HG02943 (cell line): ENCODE data around the gene POSTN.
"Not testable (repeated sequence)": the region's sequence is repeated elsewhere in the genome, so short reads cannot be mapped to it uniquely, and the experiment has no call there.

ENCODE experiments used
- ATAC-seq: cut with Tn5 transposase; IDR thresholded peaks from one replicate; pipeline ENCODE4 v1.9.1; 2021; ENCODE audit warnings: mild to moderate bottlenecking, low read depth, moderate library complexity; ENCODE audit not compliant: unreplicated experiment

The POSTN gene

DNA sequence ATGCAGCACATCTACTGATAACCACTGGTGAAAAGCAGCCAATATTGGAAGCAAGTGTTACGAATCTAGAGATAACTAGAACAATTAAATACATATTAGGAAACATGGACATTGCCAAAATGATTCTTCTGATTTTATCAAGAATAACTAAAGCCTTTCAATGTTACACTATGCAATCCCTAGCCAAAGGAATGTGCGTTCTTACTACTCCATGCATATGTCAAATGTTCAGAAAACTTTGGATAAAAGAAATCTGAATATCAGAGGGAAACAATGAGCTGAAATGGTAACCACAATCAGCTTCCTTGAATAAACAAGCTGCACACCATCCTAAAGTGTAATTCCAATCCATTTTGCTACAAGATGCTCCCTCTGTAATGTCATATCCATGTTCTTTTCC is 951 bp upstream of the POSTN start:
- no peak for ATAC-seq

DNA sequence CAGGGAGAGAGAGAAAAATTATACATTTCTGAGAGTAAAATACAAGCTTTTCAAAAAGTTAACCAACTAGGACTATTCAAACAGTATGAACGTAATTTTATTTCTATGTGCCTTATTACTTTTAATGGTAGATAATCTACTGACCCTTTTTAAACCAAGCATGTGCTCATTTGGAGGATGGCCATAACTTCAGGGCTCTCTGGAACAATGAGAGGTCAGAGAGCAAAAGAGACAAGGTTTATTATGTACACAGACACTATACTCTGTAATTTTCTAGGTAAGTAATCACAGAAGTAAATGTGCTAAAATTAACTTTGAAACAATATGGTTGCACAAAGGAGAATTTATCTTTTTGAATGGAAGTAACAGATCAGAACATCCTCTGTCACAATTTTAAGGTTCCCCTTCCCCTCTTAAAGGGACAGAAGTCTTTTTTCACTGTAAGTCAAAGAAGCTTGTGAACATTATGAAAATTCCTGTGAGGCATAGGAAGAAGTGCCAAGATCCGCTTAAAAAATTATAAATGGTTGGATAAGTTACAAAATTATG is 1.0 kb downstream of the POSTN start:
- no peak for ATAC-seq

DNA sequence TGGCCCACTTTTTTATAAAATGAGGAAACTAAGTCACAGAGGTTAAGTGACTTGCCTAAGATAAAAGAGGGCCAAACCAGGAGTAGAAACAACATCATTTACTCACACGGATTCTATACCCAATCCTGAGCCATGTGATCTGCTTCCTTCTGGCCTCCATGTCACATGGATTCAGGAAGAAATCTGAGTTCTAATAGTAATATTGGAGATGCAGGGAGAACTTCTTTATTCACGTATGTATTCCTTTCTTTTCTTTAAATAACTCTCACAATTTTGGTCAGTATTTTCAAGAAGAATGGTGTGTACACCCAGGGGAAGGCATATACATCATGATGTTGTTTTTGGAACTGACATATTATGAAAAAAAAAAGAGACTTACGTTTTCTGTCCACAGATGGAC is 1.8 kb downstream of the POSTN start:
- no peak for ATAC-seq

DNA sequence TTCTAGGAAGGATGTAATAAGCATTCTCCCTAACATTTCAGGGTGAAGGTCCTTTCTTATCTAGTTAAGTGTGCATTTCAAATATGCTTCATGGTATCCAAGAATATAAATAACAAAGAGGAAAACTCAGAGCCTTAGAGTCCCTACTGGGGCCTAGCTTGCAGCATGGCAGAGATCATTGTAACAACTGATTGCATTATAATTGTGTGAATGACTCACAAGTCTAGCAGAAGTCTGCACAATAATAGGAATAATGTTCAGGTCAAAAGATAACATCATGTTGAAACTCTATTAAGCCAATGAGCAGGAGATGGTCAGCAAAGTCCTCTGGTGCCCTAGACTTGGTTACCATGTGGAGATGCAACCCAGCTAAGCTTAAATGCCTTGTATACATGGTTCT is 3.4 kb downstream of the POSTN start:
- no peak for ATAC-seq

DNA sequence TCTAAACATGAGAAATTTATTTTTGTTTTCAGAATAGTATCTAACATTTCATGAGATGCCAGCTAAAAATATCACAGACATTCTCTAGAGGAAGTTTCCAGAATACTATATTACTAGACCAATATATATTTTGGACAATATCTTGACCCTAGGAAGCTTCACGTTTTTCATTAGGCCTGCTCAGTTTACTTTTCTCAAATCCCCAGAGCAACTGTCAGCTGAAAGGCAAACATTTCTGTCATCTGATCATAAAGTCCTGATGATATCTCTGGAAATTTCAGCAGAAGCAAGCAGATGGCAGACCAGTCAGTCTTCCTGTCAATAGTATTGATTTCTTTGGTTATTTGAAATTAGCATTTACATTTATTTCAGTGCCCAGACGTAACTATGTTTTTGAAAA is 4.0 kb downstream of the POSTN start:
- no peak for ATAC-seq

DNA sequence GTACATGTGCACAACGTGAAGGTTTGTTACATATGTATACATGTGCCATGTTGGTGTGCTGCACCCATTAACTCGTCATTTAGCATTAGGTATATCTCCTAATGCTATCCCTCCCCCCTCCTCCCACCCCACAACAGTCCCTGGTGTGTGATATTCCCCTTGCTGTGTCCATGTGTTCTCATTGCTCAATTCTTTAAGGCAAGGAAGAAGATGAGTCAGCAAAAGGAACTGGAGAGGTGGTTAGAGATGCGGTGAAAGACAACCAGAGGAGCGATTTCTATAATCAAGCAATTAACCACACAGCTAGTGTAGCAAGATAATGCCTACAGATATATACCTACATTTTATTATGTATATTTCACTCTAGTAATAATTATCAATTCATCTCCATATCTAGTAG is 9.2 kb downstream of the POSTN start:
- ATAC-seq, result not testable (repeated sequence)

DNA sequence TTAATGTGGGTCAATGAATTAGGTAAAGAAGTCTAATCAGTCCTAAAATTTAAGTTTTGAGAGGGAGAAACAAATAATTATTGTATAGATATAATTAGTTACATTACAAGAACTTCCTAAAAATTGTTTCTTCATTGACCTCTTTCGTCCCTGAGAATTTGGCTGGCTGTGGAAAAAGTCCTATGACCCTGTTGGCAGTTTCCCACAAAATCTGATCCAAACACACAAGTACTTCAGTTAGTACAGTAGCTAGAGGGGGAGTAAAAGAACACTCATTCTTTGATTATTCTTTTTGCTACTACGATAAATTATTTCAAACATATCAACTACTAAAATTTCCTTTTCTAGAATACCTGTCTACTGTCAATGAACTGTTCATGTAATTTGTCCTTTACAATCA is 11.3 kb downstream of the POSTN start:
- no peak for ATAC-seq

DNA sequence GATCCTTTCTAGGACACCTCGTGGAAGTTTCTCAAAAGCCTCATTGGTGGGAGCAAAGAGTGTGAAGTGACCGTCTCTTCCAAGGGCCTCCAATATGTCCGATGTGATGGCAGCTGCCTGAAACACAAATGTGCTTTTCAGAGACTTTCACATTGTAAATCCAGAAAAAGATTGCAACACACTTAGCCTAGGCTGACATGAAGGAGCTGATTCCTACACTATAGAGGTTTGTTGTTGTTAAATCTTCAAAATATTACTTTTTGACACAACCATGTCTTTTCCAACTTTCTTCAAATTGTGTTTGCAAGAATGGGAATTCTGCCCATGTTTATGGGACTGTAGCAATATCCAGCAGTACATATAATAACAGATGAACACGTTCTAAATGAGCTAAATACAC is 12.4 kb downstream of the POSTN start:
- ATAC-seq, result no peak

DNA sequence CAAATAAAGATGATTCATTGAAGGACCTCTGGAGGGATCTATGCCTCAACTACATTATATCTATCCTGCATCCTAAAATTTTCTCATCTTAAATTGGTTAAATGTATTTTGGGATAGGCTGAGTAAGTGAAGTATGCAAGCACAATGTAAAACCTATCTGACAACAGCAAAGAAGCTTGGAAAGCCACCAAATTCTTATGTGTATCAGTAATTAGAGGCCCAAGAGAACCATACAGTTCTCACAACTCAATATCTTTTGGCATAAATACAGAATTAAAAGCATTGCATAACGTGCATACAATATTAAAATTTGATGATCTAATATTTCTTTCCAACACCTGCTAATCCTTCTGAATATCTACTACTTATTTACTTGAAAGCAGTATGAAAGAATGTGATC is 13.0 kb downstream of the POSTN start:
- no peak for ATAC-seq

DNA sequence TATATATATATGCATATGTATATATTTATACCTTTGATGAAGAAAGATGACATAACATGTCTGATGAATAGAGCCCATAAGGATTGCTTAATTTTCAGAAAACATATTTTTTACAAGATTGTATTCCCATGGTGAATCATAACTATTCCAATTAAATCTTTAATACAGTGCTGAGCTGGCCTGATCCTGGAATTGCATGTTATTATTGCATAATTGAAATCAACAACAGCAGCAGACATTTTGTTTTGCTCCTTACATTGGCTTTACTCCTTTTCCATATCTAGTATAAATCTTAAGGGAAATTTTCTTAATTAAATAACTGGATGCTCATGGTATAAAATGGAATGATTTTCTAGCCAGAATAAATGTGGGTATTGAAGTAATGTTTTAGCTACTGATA is 22.0 kb downstream of the POSTN start:
- no peak for ATAC-seq

DNA sequence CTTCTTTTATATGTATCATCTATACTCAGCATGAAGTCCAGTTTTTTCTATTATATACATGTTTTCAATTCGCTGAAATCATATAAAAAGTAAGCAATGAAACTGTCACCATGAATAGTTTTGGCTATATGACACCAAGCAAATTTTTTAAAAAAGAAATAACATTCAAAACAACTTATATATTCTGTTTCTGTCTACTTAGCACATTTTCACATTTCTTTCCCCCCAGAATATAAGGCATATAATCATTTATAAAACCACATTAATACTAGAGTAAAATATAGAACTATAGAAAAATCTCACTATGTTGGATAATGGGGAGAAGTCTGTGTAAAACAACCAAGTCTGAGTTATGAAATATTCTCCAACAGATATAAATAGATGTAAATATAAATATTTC is 33.1 kb downstream of the POSTN start:
- ATAC-seq, result no peak

DNA sequence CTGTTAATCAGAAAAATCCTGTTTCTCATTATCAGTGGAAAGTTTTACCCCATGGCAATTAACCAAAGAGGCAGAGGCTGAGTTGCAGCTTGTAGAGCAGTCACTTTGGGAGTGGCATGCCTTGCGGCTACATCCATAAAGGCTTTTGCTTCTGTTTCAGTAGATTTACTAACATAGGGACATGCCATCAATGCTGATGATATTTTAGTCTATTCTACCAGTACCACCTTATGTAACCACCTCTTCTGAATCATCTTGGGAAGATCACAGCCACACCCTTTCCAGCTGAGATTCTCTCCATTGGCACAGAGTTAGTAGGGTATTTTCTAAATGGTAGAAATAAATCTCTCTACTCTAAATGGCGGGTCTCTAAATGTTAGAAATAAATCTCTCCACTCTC is 37.5 kb downstream of the POSTN start:
- no peak for ATAC-seq

DNA sequence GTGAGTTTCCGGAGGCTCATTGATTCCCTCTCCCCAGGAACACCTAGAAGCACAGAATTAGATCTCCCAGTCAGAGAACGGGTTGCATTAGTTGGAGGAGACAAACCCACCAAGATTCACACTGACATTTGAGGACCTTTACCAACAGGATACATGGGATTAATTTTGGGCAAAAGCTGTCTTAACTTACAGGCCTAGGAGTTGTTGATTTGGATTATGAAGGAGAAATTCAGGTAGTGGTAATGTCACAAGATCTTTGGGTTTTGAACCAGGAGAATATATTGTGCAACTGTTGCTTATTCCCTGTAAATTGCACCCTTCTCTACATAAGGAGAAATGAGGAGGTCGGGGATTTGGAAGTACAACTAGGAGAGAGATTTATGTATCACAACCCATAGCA is 38.0 kb downstream of the POSTN start:
- no peak for ATAC-seq

DNA sequence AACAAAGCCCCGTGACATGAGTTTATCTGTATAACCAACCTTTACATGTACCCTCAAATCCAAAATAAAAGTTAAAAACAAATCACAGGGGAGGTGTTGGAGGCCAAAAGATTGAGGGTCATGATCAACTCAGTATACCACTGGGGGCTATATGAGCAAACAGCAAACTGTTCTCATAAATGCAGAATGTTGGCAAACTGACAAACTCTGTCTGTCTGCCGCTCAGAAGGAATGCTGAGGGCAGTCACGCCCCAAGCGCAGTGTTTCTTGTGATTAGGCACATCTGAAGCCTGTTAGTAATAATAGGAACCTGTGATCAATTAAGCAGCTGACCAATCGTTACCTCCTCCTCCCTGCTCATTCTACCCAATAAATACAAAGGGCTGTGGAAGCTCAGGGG is 39.8 kb downstream of the POSTN start:
- ATAC-seq, result not testable (repeated sequence)

DNA sequence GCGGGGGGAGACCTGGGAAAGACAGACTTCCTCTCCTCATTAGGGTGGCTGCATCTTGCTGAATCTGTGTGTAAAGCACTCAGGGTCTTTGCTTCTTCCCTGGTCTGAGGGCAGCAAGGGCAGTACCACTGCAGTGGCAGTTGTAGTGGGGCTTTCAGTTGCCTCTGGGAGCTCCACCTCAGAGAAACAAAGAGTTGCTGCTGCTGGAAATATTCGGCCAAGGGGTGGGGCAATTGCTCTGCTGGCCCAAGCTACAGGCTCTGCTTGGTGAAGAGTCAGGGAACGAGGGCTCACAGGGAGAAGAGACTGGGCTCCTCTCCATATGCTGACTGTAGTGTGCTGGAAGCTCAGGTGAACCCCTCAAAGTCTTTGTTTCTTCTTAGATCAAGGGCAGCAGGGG is 52.5 kb downstream of the POSTN start:
- ATAC-seq, result no peak

DNA sequence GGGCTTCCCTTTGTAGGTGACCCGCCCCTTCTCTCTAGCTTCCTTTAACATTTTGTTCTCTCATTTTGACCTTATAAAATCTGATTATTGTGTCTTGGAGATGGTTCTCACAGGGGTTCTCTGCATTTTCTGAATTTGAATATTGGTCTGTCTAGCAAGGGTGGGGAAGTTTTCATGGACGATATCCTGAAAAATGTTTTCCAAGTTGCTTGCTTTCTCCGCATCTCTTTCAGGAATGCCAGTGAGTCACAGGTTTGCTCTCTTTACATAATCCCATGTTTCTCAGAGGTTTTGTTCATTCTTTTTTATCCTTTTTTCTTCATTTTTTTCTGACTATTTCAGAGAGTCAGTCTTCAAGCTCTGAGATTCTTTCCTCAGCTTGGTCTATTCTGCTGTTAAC is 53.6 kb downstream of the POSTN start:
- ATAC-seq, result no peak

DNA sequence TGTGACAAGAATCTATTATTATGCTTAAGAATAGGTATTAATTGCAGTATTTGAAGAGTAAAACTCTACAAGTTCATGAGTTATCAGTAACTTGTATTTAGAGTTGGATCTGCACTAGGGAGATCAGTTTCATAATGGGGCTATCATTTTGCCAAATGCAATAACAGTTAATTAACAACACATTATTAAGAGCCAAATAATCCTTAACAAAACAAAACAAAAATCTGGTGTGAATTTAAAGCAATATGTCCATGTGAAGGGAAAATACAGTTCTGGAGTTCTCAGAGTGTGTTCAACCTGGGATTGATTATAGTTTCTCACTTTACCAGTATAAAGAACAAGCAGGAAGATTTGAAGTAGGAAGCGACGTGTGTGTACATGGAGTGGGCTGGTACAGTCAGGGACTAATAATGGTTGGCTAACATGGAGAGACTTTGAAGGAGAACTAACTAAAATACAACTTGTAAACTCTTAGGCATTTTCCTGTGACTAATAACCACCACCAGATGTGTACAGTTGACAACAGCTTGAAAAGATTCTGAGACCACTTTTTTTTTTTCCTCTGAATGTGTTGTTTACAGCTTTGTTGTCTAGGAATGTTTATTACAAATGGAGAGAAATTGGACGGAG is 58.5 kb downstream of the POSTN start:
- no peak for ATAC-seq

DNA sequence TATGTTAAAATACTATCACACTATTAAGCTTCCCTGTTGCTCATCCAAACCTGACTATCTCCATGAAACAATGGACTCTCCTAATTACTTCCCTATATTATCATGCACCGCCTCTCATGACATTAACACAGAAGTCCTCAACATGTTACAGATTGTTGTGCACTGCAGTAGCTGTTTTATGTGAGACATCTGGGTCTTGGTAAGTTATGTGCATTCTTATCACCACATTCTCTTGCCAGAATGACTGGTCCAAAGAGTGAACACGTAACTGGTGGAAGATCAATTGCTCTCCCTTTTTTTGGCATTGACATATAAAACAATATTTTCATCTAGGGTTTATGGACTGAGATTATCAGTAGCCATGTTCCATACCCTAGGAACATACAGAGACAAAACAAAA is 59.4 kb downstream of the POSTN start:
- no peak for ATAC-seq

DNA sequence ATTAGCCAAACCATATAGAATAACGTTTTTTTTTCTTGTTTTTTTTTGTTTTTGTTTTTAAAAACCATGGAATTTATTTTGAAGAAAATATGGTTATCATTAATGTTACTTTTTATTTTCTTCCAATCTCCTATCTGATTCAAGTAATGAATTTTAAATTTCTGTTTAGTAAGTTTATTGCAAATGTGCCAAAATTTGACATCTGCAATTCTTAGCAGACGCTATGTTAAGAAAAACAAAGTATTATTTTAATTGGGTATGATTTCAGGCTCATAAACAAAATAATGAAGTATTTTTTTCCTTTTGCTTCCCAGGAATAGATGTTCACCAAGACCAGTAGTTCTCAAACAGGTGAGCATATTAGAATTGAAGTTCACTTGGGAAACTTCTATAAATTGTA is 63.1 kb downstream of the POSTN start:
- ATAC-seq, result no peak

DNA sequence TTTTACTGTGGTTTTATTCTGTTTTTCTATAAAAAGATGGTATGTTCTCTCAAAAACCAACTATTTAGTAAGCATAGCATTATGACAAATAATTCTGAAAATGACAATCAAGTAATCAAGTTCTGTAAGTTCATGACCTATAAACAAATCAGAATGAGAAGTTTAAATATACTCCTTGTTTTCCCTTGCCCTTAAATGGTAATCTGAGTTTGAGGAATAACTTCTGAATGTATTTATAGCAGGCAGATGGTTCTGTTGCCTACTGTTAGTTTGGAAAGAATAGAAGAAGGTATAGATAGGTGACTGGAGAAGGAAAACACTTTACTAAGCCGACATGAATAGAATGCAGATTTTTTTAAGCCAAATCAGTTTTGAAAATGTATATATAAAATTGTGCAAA is 63.9 kb downstream of the POSTN start:
- no peak for ATAC-seq

DNA sequence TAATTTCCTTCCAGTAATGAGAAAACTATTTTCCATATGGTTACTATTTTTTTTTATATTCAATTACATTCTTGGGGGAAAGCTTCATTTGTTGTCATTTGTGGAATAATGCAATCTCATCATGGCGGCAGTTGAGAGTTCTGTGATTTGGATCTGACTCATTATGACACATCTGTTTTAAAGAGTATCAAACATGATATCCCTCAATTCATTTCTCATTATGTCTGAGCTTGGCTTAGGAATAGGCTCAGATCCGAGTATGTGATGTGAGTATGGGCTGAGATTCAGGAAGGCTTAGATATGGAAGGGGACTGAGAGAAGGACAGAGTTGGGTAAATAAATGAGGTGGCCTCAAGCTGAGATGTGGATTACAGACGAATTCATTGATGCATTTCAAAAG is 64.4 kb downstream of the POSTN start:
- no peak for ATAC-seq

DNA sequence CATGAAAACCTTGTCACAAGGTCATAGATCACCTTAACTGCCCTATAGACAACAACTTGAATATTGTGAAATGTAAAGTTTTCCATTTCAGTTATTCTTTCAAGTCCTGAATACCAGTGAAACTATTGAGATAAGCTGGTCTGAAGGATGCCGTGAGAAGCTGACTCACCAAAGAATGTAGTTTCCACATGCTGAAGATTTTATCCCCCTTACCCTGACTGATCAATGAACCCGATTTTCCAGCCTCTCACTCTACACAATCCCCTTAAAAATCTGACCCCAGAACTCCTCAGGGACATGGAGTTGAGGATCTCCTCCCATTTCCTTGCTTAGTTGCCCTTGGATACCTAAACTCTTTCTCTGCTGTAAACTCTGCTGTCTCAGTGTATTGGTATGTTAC is 67.5 kb downstream of the POSTN start:
- ATAC-seq, result no peak
